Muscle of leg (tissue), 16 donors: ENCODE results near the gene STK24. TPM values are rescaled to one million over a fixed set of nuclear protein-coding genes. Genes with fewer than 3 reads are reported as not detected.
"Not testable (repeated sequence)": the region's sequence is repeated elsewhere in the genome, so short reads cannot be mapped to it uniquely, and the experiment has no call there.

ENCODE experiments used
- DNase-seq: peaks from one replicate; pipeline ENCODE4 v3.0.0; 2013
- H3K27ac ChIP-seq: one replicate; pipeline ENCODE4 v1.5.1; 2013; ENCODE audit warnings: mild to moderate bottlenecking, low read length, control low read depth
- H3K27me3 ChIP-seq: one replicate; pipeline ENCODE4 v1.6.1; 2013; ENCODE audit warnings: low read length; ENCODE audit not compliant: control insufficient read depth, insufficient read depth
- H3K36me3 ChIP-seq: one replicate; pipeline ENCODE4 v1.6.1; 2013; ENCODE audit warnings: low read length; ENCODE audit not compliant: control insufficient read depth, insufficient read depth
- H3K4me1 ChIP-seq: one replicate; pipeline ENCODE4 v1.6.1; 2013; ENCODE audit warnings: low read length; ENCODE audit not compliant: control insufficient read depth, insufficient read depth
- H3K4me3 ChIP-seq: one replicate; pipeline ENCODE4 v1.5.1; 2013; ENCODE audit warnings: low read length, control low read depth
- H3K9me3 ChIP-seq: replicated peaks from 2 replicates; pipeline ENCODE4 v1.6.1; 2013; ENCODE audit warnings: low read depth, low read length; ENCODE audit not compliant: control insufficient read depth
- WGBS: methylation state at CpG from one replicate; pipeline ENCODE4 v1.1.5; 2013; ENCODE audit warnings: missing lambda C conversion rate; ENCODE audit not compliant: insufficient coverage; 5-methylcytosine and 5-hydroxymethylcytosine counted together
- long read RNA-seq, 11 donors: transcript quantifications; one replicate each; lab custom pipeline, GENCODE V29; 2026
- polyA plus RNA-seq, 8 donors: library from polyadenylated mRNA; unstranded; fragments of 120-200 nt; gene quantifications; one replicate each; pipeline versions ENCODE4 v1.2.1 to v1.2.3, GENCODE V29; 2013; ENCODE audit warnings: inconsistent platforms in 1 of 8, low replicate concordance in 1 of 8; ENCODE audit not compliant: insufficient read length in 8 of 8, insufficient read depth in 1 of 8
- total RNA-seq: library from RNA; stranded (reverse); fragments of 120-200 nt; gene quantifications from one replicate; pipeline ENCODE4 v1.2.4, GENCODE V29; 2013

The STK24 gene
- 36.2 TPM for total RNA-seq
- 10 to 100 TPM; 37.9 to 61.8 (median 46.7) TPM for polyA plus RNA-seq
- long read RNA-seq, donor 1, full-length matches to known transcripts = 6 of 6 reads
- long read RNA-seq, donor 1, partial matches to known transcripts = 0 of 6 reads
- long read RNA-seq, donor 1, other reads (novel, unspliced or antisense) = 0 of 6 reads
- long read RNA-seq, donor 2 = 0 reads
- long read RNA-seq, donor 3, full-length matches to known transcripts = 9 of 9 reads
- long read RNA-seq, donor 3, partial matches to known transcripts = 0 of 9 reads
- long read RNA-seq, donor 3, other reads (novel, unspliced or antisense) = 0 of 9 reads
- long read RNA-seq, donor 4, full-length matches to known transcripts = 12 of 12 reads
- long read RNA-seq, donor 4, partial matches to known transcripts = 0 of 12 reads
- long read RNA-seq, donor 4, other reads (novel, unspliced or antisense) = 0 of 12 reads
- long read RNA-seq, donor 5, full-length matches to known transcripts = 23 of 23 reads
- long read RNA-seq, donor 5, partial matches to known transcripts = 0 of 23 reads
- long read RNA-seq, donor 5, other reads (novel, unspliced or antisense) = 0 of 23 reads
- long read RNA-seq, donor 6, full-length matches to known transcripts = 18 of 34 reads
- long read RNA-seq, donor 6, partial matches to known transcripts = 16 of 34 reads
- long read RNA-seq, donor 6, other reads (novel, unspliced or antisense) = 0 of 34 reads
- long read RNA-seq, donor 7, full-length matches to known transcripts = 13 of 13 reads
- long read RNA-seq, donor 7, partial matches to known transcripts = 0 of 13 reads
- long read RNA-seq, donor 7, other reads (novel, unspliced or antisense) = 0 of 13 reads
- long read RNA-seq, donor 8, full-length matches to known transcripts = 6 of 49 reads
- long read RNA-seq, donor 8, partial matches to known transcripts = 43 of 49 reads
- long read RNA-seq, donor 8, other reads (novel, unspliced or antisense) = 0 of 49 reads
- long read RNA-seq, donor 9, full-length matches to known transcripts = 11 of 11 reads
- long read RNA-seq, donor 9, partial matches to known transcripts = 0 of 11 reads
- long read RNA-seq, donor 9, other reads (novel, unspliced or antisense) = 0 of 11 reads
- long read RNA-seq, donor 10, full-length matches to known transcripts = 12 of 12 reads
- long read RNA-seq, donor 10, partial matches to known transcripts = 0 of 12 reads
- long read RNA-seq, donor 10, other reads (novel, unspliced or antisense) = 0 of 12 reads
- long read RNA-seq, donor 11, full-length matches to known transcripts = 18 of 18 reads
- long read RNA-seq, donor 11, partial matches to known transcripts = 0 of 18 reads
- long read RNA-seq, donor 11, other reads (novel, unspliced or antisense) = 0 of 18 reads

DNA sequence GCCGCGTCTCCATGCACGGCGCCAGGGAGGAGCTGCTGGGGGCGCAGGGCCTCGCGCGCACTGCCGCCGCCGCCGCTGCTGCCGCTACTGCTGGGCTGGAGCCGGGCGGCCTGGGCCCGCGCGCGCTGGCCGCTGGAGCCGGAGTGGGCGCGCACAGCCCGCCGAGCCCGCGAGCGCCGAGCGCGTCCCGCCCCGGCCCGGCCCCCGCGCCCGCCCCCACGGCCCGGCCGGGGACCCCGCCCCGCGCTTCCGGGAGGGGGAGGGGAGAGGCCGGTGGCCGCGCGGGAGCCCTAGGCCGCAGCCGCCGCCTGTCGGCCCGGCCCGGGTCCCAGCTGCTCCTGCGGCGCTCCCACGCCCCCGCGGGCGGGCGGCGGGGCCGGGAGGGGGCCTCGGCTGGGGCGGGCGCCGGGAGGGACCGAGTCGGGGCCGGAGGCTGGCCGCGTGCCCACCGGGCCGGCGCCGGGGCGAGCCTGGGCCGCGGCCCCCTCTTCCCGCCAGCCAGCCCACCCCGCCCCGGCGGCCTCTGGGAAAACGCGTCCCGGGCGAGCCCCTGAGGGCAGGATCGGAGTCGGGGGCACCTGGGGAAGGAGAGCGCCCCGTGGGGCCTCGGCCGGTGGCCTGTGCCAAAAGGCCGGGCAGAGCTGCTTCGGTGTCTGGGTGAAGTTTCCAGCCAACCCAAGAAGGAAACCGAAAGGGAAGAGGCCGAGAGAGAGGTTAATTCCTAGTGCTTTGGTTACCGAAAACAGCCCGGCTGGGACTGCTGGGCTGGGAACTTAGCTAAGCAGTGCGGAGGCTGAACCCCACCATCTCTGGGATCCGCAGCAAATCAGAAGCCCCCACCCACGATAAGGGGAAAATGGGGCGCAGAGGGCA, at the start of gene STK24:
Gene STK24, minus strand, starts transcription at position 145 of the 873 bp plus-strand sequence. CDS start 321 bp downstream, outside the sequence.
- H3K4me1 ChIP-seq = peaks cover 33% of the 10 kb centered on the region
- peak; percentile 93 for DNase-seq

DNA sequence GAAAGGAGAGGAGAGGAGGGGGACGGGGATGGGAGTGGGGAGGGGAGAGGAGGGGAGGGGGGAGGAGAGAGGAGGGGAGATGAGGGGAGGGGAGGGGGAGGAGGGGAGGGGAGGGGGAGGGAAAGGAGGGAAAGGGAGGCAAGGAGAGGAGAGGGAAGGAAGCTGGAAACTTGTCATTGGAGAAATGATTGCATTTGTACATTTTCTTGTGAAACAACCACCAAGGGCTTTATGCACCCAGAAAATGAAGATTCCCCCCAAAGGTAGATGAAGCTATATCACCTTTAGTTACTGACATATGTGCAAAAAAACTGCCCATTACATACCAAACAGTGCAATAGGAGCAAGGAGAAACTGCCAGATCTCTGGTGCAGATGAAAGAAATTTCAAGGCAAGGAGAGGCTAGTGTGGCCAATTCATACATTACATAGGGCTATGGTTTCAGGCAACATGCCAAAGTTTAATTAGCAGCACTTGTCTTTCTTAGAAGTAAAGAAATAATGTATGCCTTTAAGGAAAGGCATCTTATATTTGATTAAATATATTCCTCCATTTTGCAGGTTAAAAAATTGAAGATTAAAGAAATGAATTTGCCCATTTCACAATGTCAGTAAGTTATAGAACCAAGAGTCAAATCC, 49.5 kb upstream of the STK24 start:
- H3K36me3 ChIP-seq = no peaks in the 10 kb centered on the region
- no peak for DNase-seq
- no peaks in the 10 kb centered on the region for H3K9me3 ChIP-seq
- peaks cover 5% of the 10 kb centered on the region for H3K4me1 ChIP-seq
- no peak overlapping the region for H3K27ac ChIP-seq
- H3K4me3 ChIP-seq = no peak overlapping the region
- H3K27me3 ChIP-seq = no peaks in the 10 kb centered on the region
- no CpG with 5 or more reads among the region's 1 CpG for WGBS

More for the DNA sequence above, at the start of gene STK24:
- Histone ChIP-seq H3K9me3 (no peaks in the 10 kb centered on the region), H3K27ac (peak within 1 kb of the TSS; percentile 100), H3K36me3 (no peaks in the 10 kb centered on the region), H3K4me3 (peak within 1 kb of the TSS; percentile 81), H3K27me3 (no peaks in the 10 kb centered on the region)
- WGBS = under 1% methylated on average over 78 of the region's 103 CpGs

DNA sequence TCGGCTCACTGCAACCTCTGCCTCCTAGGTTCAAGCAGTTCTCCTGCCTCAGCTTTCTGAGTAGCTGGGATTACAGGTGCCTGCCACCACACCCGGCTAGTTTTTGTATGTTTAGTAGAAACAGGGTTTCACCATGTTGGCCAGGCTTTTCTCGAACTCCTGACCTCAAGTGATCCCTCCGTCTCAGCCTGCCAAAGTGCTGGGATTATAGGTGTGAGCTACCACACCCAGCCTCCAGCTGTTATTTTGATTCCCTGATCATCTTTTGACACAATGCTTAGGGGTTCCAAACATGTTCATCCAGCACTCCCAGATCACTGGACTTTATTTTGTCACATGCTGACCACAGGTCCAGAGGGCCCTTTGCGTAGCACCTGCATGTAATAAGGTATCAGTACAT, 47.7 kb upstream of the STK24 start:
- WGBS = 67% methylated on average over 2 of the region's 5 CpGs
- H3K9me3 ChIP-seq, DNase-seq, H3K27me3 ChIP-seq, H3K4me3 ChIP-seq, H3K27ac ChIP-seq, H3K4me1 ChIP-seq, H3K36me3 ChIP-seq: not testable (repeated sequence)

DNA sequence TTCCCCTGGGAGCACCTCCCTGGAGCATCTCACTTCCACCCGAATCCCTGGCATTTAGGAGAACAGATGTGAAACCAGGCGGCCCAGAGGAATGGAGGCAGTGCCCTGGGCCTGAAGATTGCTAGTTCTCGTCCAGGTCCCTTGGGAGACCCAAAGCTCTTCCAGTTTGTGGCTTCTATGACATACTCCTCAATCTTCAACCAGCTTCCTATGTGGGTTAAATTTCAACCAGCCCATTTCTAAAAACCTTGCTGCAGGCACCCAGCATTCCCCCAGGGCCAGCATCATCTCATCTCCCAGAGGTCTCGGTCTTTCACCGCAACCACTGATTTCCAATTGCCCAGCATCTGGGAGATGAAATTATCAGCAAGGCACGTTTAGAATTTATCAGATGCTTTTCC, 46.0 kb upstream of the STK24 start:
- Histone ChIP-seq H3K4me3 (no peak overlapping the region), H3K27ac (no peak overlapping the region), H3K4me1 (peaks cover 5% of the 10 kb centered on the region), H3K9me3 (no peaks in the 10 kb centered on the region), H3K36me3 (no peaks in the 10 kb centered on the region), H3K27me3 (no peaks in the 10 kb centered on the region)
- WGBS = 65% methylated on average over 3 of the region's 6 CpGs
- DNase-seq = no peak

DNA sequence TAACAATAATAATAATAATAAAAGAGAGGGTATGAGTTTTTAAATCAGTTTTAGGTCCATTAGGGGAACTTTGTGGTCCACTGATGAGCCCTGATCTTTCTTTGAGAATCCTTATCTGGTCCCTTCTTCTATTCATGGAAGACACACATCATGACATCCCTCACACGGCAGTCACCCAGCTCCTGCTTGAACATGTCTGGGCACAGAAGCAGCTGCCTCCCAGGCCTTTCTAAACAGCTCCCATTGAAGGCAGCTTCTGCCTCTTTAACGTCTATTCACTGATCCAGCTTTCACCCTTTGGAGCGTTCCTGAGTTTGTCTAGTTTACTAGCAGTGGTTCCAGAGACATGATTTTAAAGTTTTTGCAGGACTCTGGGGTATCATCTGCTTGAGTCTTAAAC, 42.6 kb upstream of the STK24 start:
- Histone ChIP-seq H3K4me1 (peaks cover 5% of the 10 kb centered on the region), H3K9me3 (no peaks in the 10 kb centered on the region), H3K27me3 (no peaks in the 10 kb centered on the region), H3K27ac (no peak overlapping the region), H3K4me3 (no peak overlapping the region), H3K36me3 (no peaks in the 10 kb centered on the region)
- WGBS = 80% methylated on average over 1 of the region's 3 CpGs
- DNase-seq = no peak

DNA sequence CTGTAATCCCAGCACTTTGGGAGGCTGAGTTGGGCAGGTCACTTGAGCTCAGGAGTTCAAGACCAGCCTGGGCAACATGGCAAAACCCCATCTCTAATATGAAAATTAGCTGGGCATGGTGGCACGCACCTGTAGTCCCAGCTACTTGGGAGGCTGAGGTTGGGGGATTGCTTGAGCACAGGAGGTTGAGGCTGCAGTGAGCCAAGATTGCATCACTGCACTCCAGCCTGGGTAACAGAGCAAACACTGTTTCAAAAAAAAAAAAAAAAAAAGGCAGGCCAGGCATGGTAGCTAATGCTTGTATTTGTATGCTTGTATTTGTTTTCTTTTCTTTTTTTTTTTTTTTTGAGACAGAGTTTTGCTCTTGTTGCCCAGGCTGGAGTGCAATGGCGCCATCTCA, 38.7 kb upstream of the STK24 start:
- not testable (repeated sequence) for H3K4me1 ChIP-seq, H3K9me3 ChIP-seq, DNase-seq, H3K4me3 ChIP-seq, H3K27me3 ChIP-seq, H3K27ac ChIP-seq, H3K36me3 ChIP-seq
- 100% methylated on average over 1 of the region's 2 CpGs for WGBS

DNA sequence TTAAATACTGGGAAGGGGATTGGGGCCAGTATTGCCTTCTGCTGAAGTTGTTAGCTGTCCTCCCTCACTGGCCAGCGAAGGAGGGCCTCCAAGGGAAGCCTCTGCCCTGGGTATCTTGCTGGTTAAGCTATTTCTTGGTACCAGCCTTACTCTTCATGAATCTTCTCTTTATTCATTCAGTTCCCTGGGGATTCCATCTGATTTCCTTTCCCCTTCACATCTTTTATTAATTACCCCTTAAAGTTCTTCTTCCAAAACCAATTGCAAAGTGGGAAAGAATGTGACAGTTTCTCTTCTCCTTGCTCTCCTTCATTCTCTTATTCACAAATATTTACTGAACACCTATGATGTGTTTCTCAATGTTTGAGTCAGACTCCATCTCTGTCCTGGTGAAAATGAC, 36.7 kb upstream of the STK24 start:
- Histone ChIP-seq H3K36me3 (no peaks in the 10 kb centered on the region), H3K9me3 (no peaks in the 10 kb centered on the region), H3K27me3 (no peaks in the 10 kb centered on the region), H3K27ac (no peak overlapping the region), H3K4me1 (no peaks in the 10 kb centered on the region), H3K4me3 (no peak overlapping the region)
- peak; percentile 13 for DNase-seq
- no CpG with 5 or more reads among the region's 1 CpG for WGBS

DNA sequence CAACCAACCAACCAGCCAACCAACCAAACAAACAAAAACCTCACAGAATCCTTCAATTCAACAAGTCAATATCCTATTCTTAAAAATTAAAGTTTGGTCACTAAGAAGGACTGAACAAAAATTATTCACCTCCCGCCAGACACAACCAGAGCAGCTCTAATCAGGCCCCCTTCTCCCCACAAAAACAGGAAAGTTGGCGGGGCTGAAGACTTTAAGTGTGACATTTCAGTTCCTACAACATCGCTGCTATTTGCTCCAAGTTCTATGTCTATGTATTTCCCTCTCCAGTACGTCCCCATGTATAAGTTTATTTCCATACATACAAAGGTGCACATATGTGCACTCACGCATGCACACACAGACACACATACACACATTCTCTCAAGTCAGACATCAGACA, 32.8 kb upstream of the STK24 start:
- Histone ChIP-seq H3K27ac (no peak overlapping the region), H3K27me3 (no peaks in the 10 kb centered on the region), H3K4me1 (no peaks in the 10 kb centered on the region), H3K4me3 (no peak overlapping the region), H3K36me3 (no peaks in the 10 kb centered on the region), H3K9me3 (no peaks in the 10 kb centered on the region)
- DNase-seq = no peak
- 85% methylated on average over 2 of the region's 5 CpGs for WGBS

DNA sequence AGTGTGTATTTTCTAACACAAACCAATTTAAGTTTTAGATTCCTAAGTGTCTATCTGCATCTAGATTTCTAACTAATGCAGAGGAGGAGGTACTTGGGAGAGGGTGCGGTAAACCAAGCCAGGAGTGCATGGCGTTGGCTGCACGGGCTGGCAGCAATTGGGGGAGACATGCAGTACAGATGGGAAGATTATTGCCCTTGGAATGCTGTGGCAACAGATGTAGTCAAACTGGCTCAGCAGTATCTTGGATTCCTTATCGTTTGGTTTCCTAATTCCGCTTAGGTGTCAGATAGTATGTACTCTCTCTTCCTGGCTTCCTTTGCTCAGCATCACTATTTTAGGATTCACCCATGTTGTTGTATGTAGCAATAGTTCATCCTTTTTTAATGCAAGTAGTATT, 29.4 kb upstream of the STK24 start:
- no peak overlapping the region for H3K4me3 ChIP-seq
- no peaks in the 10 kb centered on the region for H3K36me3 ChIP-seq
- H3K27me3 ChIP-seq = no peaks in the 10 kb centered on the region
- no peak overlapping the region for H3K27ac ChIP-seq
- no peak for DNase-seq
- WGBS = 6% methylated on average over 3 of the region's 5 CpGs
- H3K9me3 ChIP-seq = no peaks in the 10 kb centered on the region
- H3K4me1 ChIP-seq = no peaks in the 10 kb centered on the region
